ENCODE results near the gene DDX3X. TPM values are rescaled to one million over a fixed set of nuclear protein-coding genes. Genes with fewer than 3 reads are reported as not detected.

The DDX3X gene
- total and polyA plus RNA-seq, 4 donors, result 48.4 to 216 (median 85.6) TPM

GRCh38 chrX:41308884-41309647 is 24.9 kb upstream of the DDX3X start:
- DNase-seq (ENCODE audit: low spot score), result no peak
- H3K4me1 ChIP-seq (ENCODE audit: control insufficient read depth in 4 of 4, insufficient read depth in 4 of 4, low read length in 3 of 4), result no peaks in the 10 kb centered on the region
- H3K9ac ChIP-seq (ENCODE audit: low read depth in 1 of 2, low read length in 2 of 2), result no peak overlapping the region
- WGBS, result 73% methylated on average over 5 of the region's 5 CpGs
- no peak overlapping the region for H3K4me3 ChIP-seq (ENCODE audit: low read depth in 1 of 3, low read length in 3 of 3)
- TF ChIP-seq HNF4A (conservative IDR thresholded peaks at IDR 0.05), result no peak
- TF ChIP-seq HNF4G (IDR thresholded peaks at IDR 0.05), result no peak
- TF ChIP-seq SP1 (IDR thresholded peaks at IDR 0.05), result no peak
- TF ChIP-seq REST (IDR thresholded peaks at IDR 0.05), result no peak
- TF ChIP-seq YY1 (IDR thresholded peaks at IDR 0.05), result no peak
- H3K27me3 ChIP-seq (ENCODE audit: control insufficient read depth in 4 of 4, insufficient read depth in 4 of 4, low read length in 3 of 4), result no peaks in the 10 kb centered on the region
- no peak overlapping the region for H3K27ac ChIP-seq (ENCODE audit: low read depth in 1 of 2, low read length in 2 of 2)
- no peaks in the 10 kb centered on the region for H3K9me3 ChIP-seq (ENCODE audit: control insufficient read depth in 4 of 4, low read length in 3 of 4)
- no peaks in the 10 kb centered on the region for H3K36me3 ChIP-seq (ENCODE audit: control insufficient read depth in 4 of 4, insufficient read depth in 3 of 4, low read depth in 1 of 4, low read length in 3 of 4)

- H3K4me1 ChIP-seq (ENCODE audit: control insufficient read depth in 4 of 4, insufficient read depth in 4 of 4, low read length in 3 of 4), result no peaks in the 10 kb centered on the region
- H3K27me3 ChIP-seq (ENCODE audit: control insufficient read depth in 4 of 4, insufficient read depth in 4 of 4, low read length in 3 of 4), result no peaks in the 10 kb centered on the region
- no peak overlapping the region for H3K9ac ChIP-seq (ENCODE audit: low read depth in 1 of 2, low read length in 2 of 2)
- no peaks in the 10 kb centered on the region for H3K9me3 ChIP-seq (ENCODE audit: control insufficient read depth in 4 of 4, low read length in 3 of 4)
- no peaks in the 10 kb centered on the region for H3K36me3 ChIP-seq (ENCODE audit: control insufficient read depth in 4 of 4, insufficient read depth in 3 of 4, low read depth in 1 of 4, low read length in 3 of 4)
- no peak for TF ChIP-seq YY1 (IDR thresholded peaks at IDR 0.05)
- TF ChIP-seq ZBTB33 (IDR thresholded peaks at IDR 0.05), result no peak
- TF ChIP-seq SP1 (IDR thresholded peaks at IDR 0.05), result no peak
- TF ChIP-seq REST (IDR thresholded peaks at IDR 0.05), result no peak
- TF ChIP-seq NR2F2 (IDR thresholded peaks at IDR 0.05), result no peak
- TF ChIP-seq HNF4G (IDR thresholded peaks at IDR 0.05), result no peak
- no peak for TF ChIP-seq TAF1 (conservative IDR thresholded peaks at IDR 0.05)
- DNase-seq (ENCODE audit: low spot score), result no peak
- H3K27ac ChIP-seq (ENCODE audit: low read depth in 1 of 2, low read length in 2 of 2), result no peak overlapping the region
- 91% methylated on average over 1 of the region's 1 CpG for WGBS
- no peak overlapping the region for H3K4me3 ChIP-seq (ENCODE audit: low read depth in 1 of 3, low read length in 3 of 3)
These were observed 21.2 kb upstream of the DDX3X start for GRCh38 chrX:41312786-41313185.
